Measurements from ENCODE around the gene ESYT2. TPM values are rescaled to one million over a fixed set of nuclear protein-coding genes. Genes with fewer than 3 reads are reported as not detected.

The ESYT2 gene
- total RNA-seq, 4 donors from 2014 or later: 68.3 to 95.8 (median 82.6) TPM

DNA sequence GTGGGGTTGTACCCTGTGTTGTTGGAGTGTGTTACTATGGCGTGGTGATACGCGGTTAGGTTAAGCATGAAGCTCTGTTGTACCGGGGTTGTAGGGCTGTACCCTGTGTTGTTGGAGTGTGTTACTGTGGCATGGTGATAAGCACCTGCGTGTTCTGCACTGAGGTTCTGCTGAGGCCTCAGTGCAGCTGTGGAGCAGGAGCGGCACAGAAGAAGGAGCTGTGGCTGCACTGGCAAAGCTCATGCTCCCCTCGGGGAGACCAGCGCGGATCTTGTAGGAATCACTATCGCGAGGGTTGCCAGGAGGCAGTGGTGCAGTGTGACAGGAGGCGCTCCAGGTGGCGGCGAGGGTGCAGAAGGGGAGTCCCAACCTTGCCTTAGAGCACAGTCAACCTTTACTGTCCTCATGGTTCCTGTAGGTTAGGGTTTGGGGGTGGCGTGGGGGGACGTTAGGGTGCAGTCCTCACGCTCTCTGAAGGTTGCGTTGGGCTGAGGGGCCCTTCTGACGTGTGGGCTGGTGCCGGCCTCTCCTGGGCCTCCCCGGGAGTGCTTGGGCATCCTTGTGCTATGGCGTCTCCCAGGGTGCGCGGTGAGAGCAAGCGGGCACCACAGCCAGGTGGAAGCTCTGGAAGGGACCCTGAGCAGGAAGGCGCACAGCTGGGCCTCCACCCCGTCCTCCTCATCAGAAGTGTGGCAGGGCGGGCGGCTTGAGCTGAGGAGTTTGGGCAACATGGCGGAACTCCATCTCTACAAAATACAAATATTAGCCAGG lies 38.1 kb upstream of the ESYT2 start:
- Histone ChIP-seq H3K4me3 (no peak overlapping the region), H3K36me3 (peaks cover 12% of the 10 kb centered on the region), H3K9me3 (no peaks in the 10 kb centered on the region), H3K27me3 (no peaks in the 10 kb centered on the region), H3K4me1 (peaks cover 20% of the 10 kb centered on the region), H3K27ac (no peak overlapping the region)
- TF ChIP-seq CTCF (IDR thresholded peaks at IDR 0.05): no peak
- TF ChIP-seq POLR2A (IDR thresholded peaks at IDR 0.05): no peak
- TF ChIP-seq POLR2AphosphoS5 (IDR thresholded peaks at IDR 0.05): no peak
- no peak for TF ChIP-seq EP300 (IDR thresholded peaks at IDR 0.05)
- 95% methylated on average over 18 of the region's 30 CpGs for WGBS
- DNase-seq (ENCODE audit: low spot score in 2 of 2): no peak

GRCh38 chr7:158865977-158866376 lies 36.7 kb upstream of the ESYT2 start:
- H3K27me3 ChIP-seq: no peaks in the 10 kb centered on the region
- WGBS: 97% methylated on average over 4 of the region's 4 CpGs
- no peak for DNase-seq (ENCODE audit: low spot score in 2 of 2)
- no peak overlapping the region for H3K27ac ChIP-seq
- TF ChIP-seq CTCF (IDR thresholded peaks at IDR 0.05) (no peak), POLR2A (IDR thresholded peaks at IDR 0.05) (no peak), EP300 (IDR thresholded peaks at IDR 0.05) (no peak), POLR2AphosphoS5 (IDR thresholded peaks at IDR 0.05) (no peak)
- H3K36me3 ChIP-seq: peaks cover 2% of the 10 kb centered on the region
- H3K4me3 ChIP-seq: no peak overlapping the region
- H3K4me1 ChIP-seq: peaks cover 20% of the 10 kb centered on the region
- no peaks in the 10 kb centered on the region for H3K9me3 ChIP-seq

DNA sequence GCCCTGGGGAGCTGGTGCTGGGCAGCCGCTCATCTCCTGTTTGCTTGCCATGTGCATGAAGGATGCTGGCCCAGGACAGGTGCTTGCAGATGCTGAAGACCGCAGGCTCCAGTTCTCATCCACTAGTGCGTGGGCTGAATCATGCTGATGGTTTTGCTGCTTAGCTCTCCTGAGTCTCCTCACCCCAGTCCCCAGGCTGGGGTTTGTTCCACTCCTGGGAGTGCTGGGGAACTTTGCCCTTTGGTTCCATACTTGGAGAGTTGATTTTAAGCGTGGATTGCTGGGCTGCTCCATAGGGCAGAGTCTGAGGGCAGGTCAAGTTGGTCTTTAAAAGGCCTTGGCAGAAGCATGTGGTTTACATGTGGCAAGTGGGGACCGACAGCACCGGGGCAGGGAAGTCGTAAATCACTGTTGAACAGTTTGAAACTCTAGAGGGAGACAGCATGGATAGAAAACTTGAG lies 36.2 kb upstream of the ESYT2 start:
- no peaks in the 10 kb centered on the region for H3K27me3 ChIP-seq
- H3K9me3 ChIP-seq: no peaks in the 10 kb centered on the region
- H3K4me1 ChIP-seq: peaks cover 20% of the 10 kb centered on the region
- no peak overlapping the region for H3K4me3 ChIP-seq
- H3K36me3 ChIP-seq: no peaks in the 10 kb centered on the region
- no peak for DNase-seq (ENCODE audit: low spot score in 2 of 2)
- H3K27ac ChIP-seq: no peak overlapping the region
- TF ChIP-seq EP300 (IDR thresholded peaks at IDR 0.05): no peak
- TF ChIP-seq POLR2A (IDR thresholded peaks at IDR 0.05): no peak
- TF ChIP-seq CTCF (IDR thresholded peaks at IDR 0.05): no peak
- no peak for TF ChIP-seq POLR2AphosphoS5 (IDR thresholded peaks at IDR 0.05)
- WGBS: 65% methylated on average over 7 of the region's 7 CpGs

DNA sequence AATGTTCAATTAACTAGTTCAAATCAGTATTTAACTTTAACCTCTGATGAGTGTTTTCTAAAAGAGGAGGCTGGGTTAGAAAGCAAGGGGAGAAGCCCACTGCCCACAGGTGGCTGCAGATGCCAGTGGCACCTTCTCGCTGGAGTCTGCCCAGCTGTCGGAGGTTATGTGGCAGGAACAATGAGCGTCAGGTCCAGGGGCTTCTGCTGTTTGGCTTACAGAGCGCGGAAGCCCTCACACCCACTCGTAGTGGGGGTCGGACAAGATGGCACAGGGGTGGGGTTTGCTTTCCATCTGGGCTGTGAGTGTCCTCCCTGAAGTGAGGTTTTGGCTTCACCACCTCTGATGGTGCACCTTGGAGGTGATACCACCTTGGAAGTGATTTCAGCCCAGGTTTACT lies 35.5 kb upstream of the ESYT2 start:
- Histone ChIP-seq H3K4me1 (peaks cover 20% of the 10 kb centered on the region), H3K9me3 (no peaks in the 10 kb centered on the region), H3K36me3 (no peaks in the 10 kb centered on the region), H3K27ac (peak overlapping the region; percentile 86), H3K27me3 (no peaks in the 10 kb centered on the region), H3K4me3 (no peak overlapping the region)
- 88% methylated on average over 7 of the region's 7 CpGs for WGBS
- DNase-seq (ENCODE audit: low spot score in 2 of 2): no peak
- no peak for TF ChIP-seq POLR2A (IDR thresholded peaks at IDR 0.05)
- TF ChIP-seq POLR2AphosphoS5 (IDR thresholded peaks at IDR 0.05): no peak
- no peak for TF ChIP-seq EP300 (IDR thresholded peaks at IDR 0.05)
- TF ChIP-seq CTCF (IDR thresholded peaks at IDR 0.05): no peak

DNA sequence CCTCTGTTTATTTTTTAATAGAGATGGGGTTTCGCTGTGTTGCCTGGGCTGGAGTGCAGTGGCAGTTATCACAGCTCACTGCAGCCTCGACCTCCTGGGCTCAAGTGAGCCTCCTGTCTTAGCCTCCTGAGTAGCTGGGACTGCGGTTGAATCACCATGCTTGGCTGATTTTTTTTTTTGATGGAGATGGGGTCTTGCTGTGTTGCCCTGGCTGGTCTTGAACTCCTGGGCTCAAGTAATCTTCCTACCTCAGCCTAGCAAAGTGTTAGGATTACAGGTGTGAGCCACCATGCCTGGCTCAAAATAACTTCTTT lies 35.2 kb upstream of the ESYT2 start:
- Histone ChIP-seq H3K4me1 (peaks cover 20% of the 10 kb centered on the region), H3K4me3 (peak overlapping the region; percentile 56), H3K36me3 (no peaks in the 10 kb centered on the region), H3K9me3 (no peaks in the 10 kb centered on the region), H3K27me3 (no peaks in the 10 kb centered on the region), H3K27ac (peak overlapping the region; percentile 86)
- TF ChIP-seq POLR2A (IDR thresholded peaks at IDR 0.05): no peak
- TF ChIP-seq EP300 (IDR thresholded peaks at IDR 0.05): no peak
- TF ChIP-seq CTCF (IDR thresholded peaks at IDR 0.05): no peak
- no peak for TF ChIP-seq POLR2AphosphoS5 (IDR thresholded peaks at IDR 0.05)
- DNase-seq (ENCODE audit: low spot score in 2 of 2): no peak
- 92% methylated on average over 3 of the region's 3 CpGs for WGBS
